Sigmoid colon (tissue), 7 donors: ENCODE results near the gene HDAC4. TPM values are rescaled to one million over a fixed set of nuclear protein-coding genes. Genes with fewer than 3 reads are reported as not detected.
A peak's percentile ranks its signal among the peaks of the same experiment; 100 is the strongest.

Experiments
- DNase-seq: peaks from one replicate; pipeline ENCODE4 v3.0.0-alpha.2; 2019
- H3K27ac ChIP-seq, 4 donors: fragments of 200-600 bp; sonication (generic); one replicate each; pipeline ENCODE4 v1.5.1; 2016 to 2019; ENCODE audit warnings: mild to moderate bottlenecking in 1 of 4
- H3K27me3 ChIP-seq, 3 donors: fragments of 200-600 bp; sonication (generic); one replicate each; pipeline ENCODE4 v1.5.1; 2019; ENCODE audit warnings: mild to moderate bottlenecking in 1 of 3
- H3K36me3 ChIP-seq, 4 donors: fragments of 200-600 bp; sonication (generic); one replicate each; pipeline ENCODE4 v1.5.1; 2016 to 2019
- H3K4me1 ChIP-seq, 4 donors: fragments of 200-600 bp; sonication (generic); one replicate each; pipeline ENCODE4 v1.5.1; 2017 to 2019
- H3K4me3 ChIP-seq, 4 donors: fragments of 200-600 bp; sonication (generic); one replicate each; pipeline ENCODE4 v1.5.1; 2017 to 2019; ENCODE audit warnings: mild to moderate bottlenecking in 2 of 4, moderate library complexity in 1 of 4
- H3K9me3 ChIP-seq, 4 donors: fragments of 200-600 bp in 3 of 4; sonication (generic) in 3 of 4; one replicate each; pipeline versions ENCODE4 v1.5.1 to v1.6.1; 2013 to 2019
- CTCF ChIP-seq, 4 experiments: fragments of 450-650 bp in 3 of 4; fragments of 200-600 bp in 1 of 4; IDR thresholded peaks; one replicate each; pipeline ENCODE4 v1.5.1; 2016 to 2019; ENCODE audit warnings: antibody characterized with exemption in 4 of 4, mild to moderate bottlenecking in 3 of 4, moderate library complexity in 2 of 4
- EP300 ChIP-seq, 4 donors: sonication (generic); formaldehyde crosslinking; IDR thresholded peaks; one replicate each; pipeline ENCODE4 v1.6.1; 2017; ENCODE audit warnings: antibody characterized with exemption in 4 of 4
- POLR2A ChIP-seq, 2 donors: fragments of 450-650 bp; IDR thresholded peaks; one replicate each; pipeline ENCODE4 v1.6.1; 2016; ENCODE audit warnings: antibody characterized with exemption in 2 of 2, mild to moderate bottlenecking in 2 of 2, moderate library complexity in 2 of 2
- POLR2AphosphoS5 ChIP-seq, 4 donors: sonication (generic); formaldehyde crosslinking; IDR thresholded peaks; one replicate each; pipeline ENCODE4 v1.6.1; 2017; ENCODE audit warnings: antibody characterized with exemption in 4 of 4
- WGBS, 2 donors: extraction: QIAGEN DNeasy Blood & Tissue Kit; methylation state at CpG; one replicate each; pipeline ENCODE4 v1.1.7; 2013; 5-methylcytosine and 5-hydroxymethylcytosine counted together
- intact Hi-C: fragments of 100-400 bp; cut with DNase I; formaldehyde crosslinking; loops from one replicate; pipeline ENCODE4 v1.15.1; 2023
- polyA plus RNA-seq, 3 donors: library from polyadenylated mRNA; stranded (reverse); fragments of 200-250 nt; gene quantifications; one replicate each; pipeline ENCODE4 v1.2.3, GENCODE V29; 2013
- total RNA-seq, 4 donors: library from RNA; depleted of rRNA; stranded (reverse); fragments of >200 nt; gene quantifications; one replicate each; pipeline ENCODE4 v1.1.0, GENCODE V29; 2016
- donor health status: healthy with polysubstance abuse.
- donor health status: Bipolar disorder and iron deficiency.
- donor health status: healthy.

HDAC4 gene
- total and polyA plus RNA-seq, 7 donors = 1.8 to 196 (median 77.0) TPM

- DNase-seq = no peak
Measured at GRCh38 chr2:239272626-239273025, 128.2 kb downstream of the HDAC4 start.

GRCh38 chr2:239271882-239272281 lies 128.9 kb downstream of the HDAC4 start:
- WGBS, 2 donors = 52 to 75% methylated on average over 5 of the region's 5 CpGs
- Histone ChIP-seq H3K36me3 (no peaks in the 10 kb centered on the region), H3K27ac (peak overlapping the region in 3 of 4 donors; percentile 41 to 89 (median 87)), H3K4me1 (peaks cover 0 to 100% (median 98%) of the 10 kb centered on the region in 4 donors), H3K9me3 (no peaks in the 10 kb centered on the region), H3K27me3 (no peaks in the 10 kb centered on the region), H3K4me3 (no peak overlapping the region)
- DNase-seq = no peak
- TF ChIP-seq EP300 (IDR thresholded peaks at IDR 0.05) (no peak), POLR2A (IDR thresholded peaks at IDR 0.05) (no peak), CTCF (IDR thresholded peaks at IDR 0.05) (no peak), POLR2AphosphoS5 (IDR thresholded peaks at IDR 0.05) (no peak)
- intact Hi-C loops = no loop called here

More at GRCh38 chr2:239272626-239273025, 128.2 kb downstream of the HDAC4 start:
- no peaks in the 10 kb centered on the region for H3K27me3 ChIP-seq
- intact Hi-C loops = no loop called here
- H3K9me3 ChIP-seq = no peaks in the 10 kb centered on the region
- H3K27ac ChIP-seq = peak overlapping the region; percentile 23 to 89 (median 83)
- TF ChIP-seq EP300 (IDR thresholded peaks at IDR 0.05) (no peak), POLR2A (IDR thresholded peaks at IDR 0.05) (no peak), POLR2AphosphoS5 (IDR thresholded peaks at IDR 0.05) (no peak), CTCF (IDR thresholded peaks at IDR 0.05) (no peak)
- H3K36me3 ChIP-seq = no peaks in the 10 kb centered on the region
- no peak overlapping the region for H3K4me3 ChIP-seq
- peaks cover 0 to 100% (median 98%) of the 10 kb centered on the region in 4 donors for H3K4me1 ChIP-seq
- 96 to 97% methylated on average over 9 of the region's 9 CpGs for WGBS, 2 donors

- H3K36me3 ChIP-seq = no peaks in the 10 kb centered on the region
- WGBS, 2 donors = 86% methylated on average over 11 of the region's 11 CpGs
- no peaks in the 10 kb centered on the region for H3K27me3 ChIP-seq
- intact Hi-C loops = no loop called here
- no peak for TF ChIP-seq EP300 (IDR thresholded peaks at IDR 0.05)
- TF ChIP-seq CTCF (IDR thresholded peaks at IDR 0.05) = no peak
- TF ChIP-seq POLR2A (IDR thresholded peaks at IDR 0.05) = no peak
- no peak for TF ChIP-seq POLR2AphosphoS5 (IDR thresholded peaks at IDR 0.05)
- no peak for DNase-seq
- H3K9me3 ChIP-seq = no peaks in the 10 kb centered on the region
- peaks cover 0 to 100% (median 98%) of the 10 kb centered on the region in 4 donors for H3K4me1 ChIP-seq
- H3K27ac ChIP-seq = peak overlapping the region in 3 of 4 donors; percentile 41 to 89 (median 87)
- H3K4me3 ChIP-seq = no peak overlapping the region
Measured at GRCh38 chr2:239271471-239271870, 129.3 kb downstream of the HDAC4 start.

GRCh38 chr2:239269916-239270315 lies 130.9 kb downstream of the HDAC4 start:
- no peaks in the 10 kb centered on the region for H3K36me3 ChIP-seq
- H3K4me1 ChIP-seq = peaks cover 0 to 100% (median 98%) of the 10 kb centered on the region in 4 donors
- H3K4me3 ChIP-seq = no peak overlapping the region
- H3K9me3 ChIP-seq = no peaks in the 10 kb centered on the region
- TF ChIP-seq POLR2A (IDR thresholded peaks at IDR 0.05) = no peak
- TF ChIP-seq POLR2AphosphoS5 (IDR thresholded peaks at IDR 0.05) = no peak
- no peak for TF ChIP-seq CTCF (IDR thresholded peaks at IDR 0.05)
- TF ChIP-seq EP300 (IDR thresholded peaks at IDR 0.05) = no peak
- no peak for DNase-seq
- peak overlapping the region in 3 of 4 donors; percentile 34 to 84 (median 80) for H3K27ac ChIP-seq
- WGBS, 2 donors = 89 to 93% methylated on average over 10 of the region's 10 CpGs
- no peaks in the 10 kb centered on the region for H3K27me3 ChIP-seq
- intact Hi-C loops = no loop called here
